HCT116 (cell line): Measurements from ENCODE around the gene CBR4. TPM values are rescaled to one million over a fixed set of nuclear protein-coding genes. Genes with fewer than 3 reads are reported as not detected.

Experiments used
- ATAC-seq: fragments of 200-7000 bp; cut with Tn5 transposase; 2 replicates; pipeline ENCODE4 v1.9.1; 2020; ENCODE audit warnings: mild to moderate bottlenecking, moderate library complexity
- BruUV-seq: library from RNA; stranded (reverse); fragments of 400-500 nt; replicated peaks from 2 replicates; lab custom pipeline; 2021; lab: Mats Ljungman, UMichigan
- CTCF ChIA-PET: fragments of 300-600 bp; sonication (Branson Sonifier 250); formaldehyde crosslinking; loops from one replicate; lab custom pipeline; 2021; ENCODE audit warnings: antibody characterized with exemption; lab: Charles Lee
- POLR2A ChIA-PET: fragments of 300-600, 350-600 bp; sonication (Branson Sonifier 250); formaldehyde crosslinking; loops from one replicate; lab custom pipeline; 2021; ENCODE audit warnings: antibody characterized with exemption; lab: Charles Lee
- RAD21 ChIA-PET, 2 experiments: fragments of 300-600 bp; sonication (Branson Sonifier 250); formaldehyde crosslinking; loops; one replicate each; lab custom pipeline; 2023; ENCODE audit warnings: low total read pairs in 2 of 2; ENCODE audit not compliant: uncharacterized antibody in 2 of 2, unreplicated experiment in 2 of 2, low non-redundant PET in 1 of 2; lab: Charles Lee
- DNase-seq: peaks from one replicate; pipeline ENCODE4 v3.0.0-alpha.2; 2010; ENCODE audit warnings: low read depth, low spot score
- H2AFZ ChIP-seq: fragments of 200-600 bp; shearing (Covaris generic), sonication (generic); 2 replicates; pipeline ENCODE4 v1.6.1; 2017; ENCODE audit warnings: low read depth, mixed run types, mixed read lengths, antibody characterized with exemption, low read length; ENCODE audit not compliant: poor library complexity, severe bottlenecking
- H3K27ac ChIP-seq: 2 replicates; pipeline ENCODE4 v1.5.1; 2012; ENCODE audit warnings: low read depth, low read length
- H3K27me3 ChIP-seq: fragments of 200-600 bp; sonication (generic); 2 replicates; pipeline ENCODE4 v1.6.1; 2016; ENCODE audit warnings: mixed run types, low read length, mixed read lengths; ENCODE audit not compliant: insufficient read depth
- H3K36me3 ChIP-seq, 2 experiments: fragments of 200-500 bp in 1 of 2; fragments of 200-600 bp in 1 of 2; sonication (Bioruptor generic) in 1 of 2; sonication (generic) in 1 of 2; 2 replicates each; pipeline versions ENCODE4 v1.5.1 to v1.6.1; 2014 to 2016; ENCODE audit warnings: low read length in 2 of 2, inconsistent platforms in 1 of 2, mixed read lengths in 1 of 2, mixed run types in 1 of 2; ENCODE audit not compliant: insufficient read depth in 2 of 2, control insufficient read depth in 1 of 2
- H3K4me1 ChIP-seq, 2 experiments: fragments of 200-600 bp in 1 of 2; sonication (generic) in 1 of 2; 2 replicates each; pipeline versions ENCODE4 v1.5.1 to v1.6.1; 2012 to 2017; ENCODE audit warnings: low read length in 2 of 2, inconsistent platforms in 1 of 2, mild to moderate bottlenecking in 1 of 2, mixed read lengths in 1 of 2, mixed run types in 1 of 2, moderate library complexity in 1 of 2; ENCODE audit not compliant: insufficient read depth in 2 of 2, control insufficient read depth in 1 of 2
- H3K4me2 ChIP-seq: fragments of 200-600 bp; sonication (generic); 2 replicates; pipeline ENCODE4 v1.6.1; 2017; ENCODE audit warnings: mixed run types, low read length, mixed read lengths
- H3K4me3 ChIP-seq, 2 experiments: fragments of 200-600 bp in 1 of 2; sonication (generic) in 1 of 2; replicated peaks in 1 of 2; 2 replicates each; pipeline ENCODE4 v1.5.1; 2011 to 2016; ENCODE audit warnings: low read length in 2 of 2, control low read depth in 1 of 2, low read depth in 1 of 2, mild to moderate bottlenecking in 1 of 2, mixed read lengths in 1 of 2, mixed run types in 1 of 2
- H3K79me2 ChIP-seq: fragments of 200-600 bp; sonication (generic); 2 replicates; pipeline ENCODE4 v1.6.1; 2017; ENCODE audit warnings: mild to moderate bottlenecking, mixed run types, low read length, moderate library complexity, mixed read lengths; ENCODE audit not compliant: insufficient read depth
- H3K9ac ChIP-seq: fragments of 200-600 bp; sonication (generic); 2 replicates; pipeline ENCODE4 v1.6.1; 2016; ENCODE audit warnings: low read length, mixed read lengths
- H3K9me2 ChIP-seq: fragments of 200-600 bp; sonication (generic), shearing (Covaris generic); 2 replicates; pipeline ENCODE4 v1.6.1; 2017; ENCODE audit warnings: mixed run types, mild to moderate bottlenecking, moderate library complexity; ENCODE audit not compliant: insufficient read depth
- H3K9me3 ChIP-seq, 2 experiments: fragments of 200-500 bp in 1 of 2; fragments of 200-600 bp in 1 of 2; sonication (Bioruptor generic) in 1 of 2; sonication (generic) in 1 of 2; 2 replicates each; pipeline ENCODE4 v1.6.1; 2014 to 2017; ENCODE audit warnings: low read length in 2 of 2, mixed read lengths in 2 of 2, inconsistent platforms in 1 of 2, low read depth in 1 of 2, mild to moderate bottlenecking in 1 of 2, mixed run types in 1 of 2, moderate library complexity in 1 of 2; ENCODE audit not compliant: control insufficient read depth in 1 of 2, insufficient read depth in 1 of 2
- H4K20me1 ChIP-seq: fragments of 200-600 bp; sonication (generic), shearing (Covaris generic); 2 replicates; pipeline ENCODE4 v1.6.1; 2017; ENCODE audit warnings: mixed run types, mild to moderate bottlenecking, moderate library complexity; ENCODE audit not compliant: insufficient read depth
- CBX3 ChIP-seq: IDR thresholded peaks from 2 replicates; pipeline ENCODE4 v1.6.1; 2012; ENCODE audit warnings: low read depth
- CEBPB ChIP-seq: IDR thresholded peaks from 2 replicates; pipeline ENCODE4 v1.6.1; 2012; ENCODE audit warnings: low read depth
- ELF1 ChIP-seq: IDR thresholded peaks from 2 replicates; pipeline ENCODE4 v1.6.1; 2012; ENCODE audit warnings: low read depth, borderline replicate concordance
- EZH2phosphoT487 ChIP-seq: fragments of 200-600 bp; IDR thresholded peaks from 2 replicates; pipeline ENCODE4 v1.6.1; 2018; ENCODE audit warnings: antibody characterized with exemption, borderline replicate concordance
- FOSL1 ChIP-seq: IDR thresholded peaks from 2 replicates; pipeline ENCODE4 v1.6.1; 2012; ENCODE audit warnings: low read depth
- JUND ChIP-seq: IDR thresholded peaks from 2 replicates; pipeline ENCODE4 v1.6.1; 2012
- MAX ChIP-seq: IDR thresholded peaks from 2 replicates; pipeline ENCODE4 v1.6.1; 2012
- POLR2A ChIP-seq: IDR thresholded peaks from 2 replicates; pipeline ENCODE4 v1.7.0; 2011; ENCODE audit warnings: borderline replicate concordance; ENCODE audit not compliant: insufficient read depth, insufficient read length; ENCODE audit errors: extremely low read depth
- POLR2AphosphoS5 ChIP-seq: IDR thresholded peaks from 2 replicates; pipeline ENCODE4 v1.6.1; 2011; ENCODE audit warnings: mild to moderate bottlenecking, low read depth, low read length, moderate library complexity
- SRF ChIP-seq: IDR thresholded peaks from 2 replicates; pipeline ENCODE4 v1.6.1; 2012; ENCODE audit warnings: low read depth
- TCF7L2 ChIP-seq: IDR thresholded peaks from 2 replicates; pipeline ENCODE4 v1.7.0; 2011; ENCODE audit warnings: borderline replicate concordance, inconsistent platforms; ENCODE audit not compliant: insufficient read depth, insufficient read length; ENCODE audit errors: extremely low read depth
- YY1 ChIP-seq: IDR thresholded peaks from 2 replicates; pipeline ENCODE4 v1.6.1; 2011; ENCODE audit warnings: low read length, low read depth, moderate library complexity, mild to moderate bottlenecking; ENCODE audit not compliant: insufficient replicate concordance; ENCODE audit errors: extremely low read depth
- ZFX ChIP-seq: fragments of 450-650 bp; IDR thresholded peaks from 2 replicates; pipeline ENCODE4 v1.6.1; 2017
- intact Hi-C: fragments of 100-400 bp; cut with micrococcal nuclease; formaldehyde crosslinking; loops from 2 replicates; pipeline ENCODE4 v1.10.0; 2022
- total RNA-seq: library from RNA; stranded (reverse); gene quantifications from one replicate; pipeline ENCODE4 v1.2.1, GENCODE V29; 2021; ENCODE audit not compliant: unreplicated experiment
- TF ChIP-seq, protein P1 (sequence below): IDR thresholded peaks from 2 replicates; pipeline ENCODE4 v1.6.1; 2011; ENCODE audit warnings: mild to moderate bottlenecking, low read length, moderate library complexity; ENCODE audit not compliant: insufficient replicate concordance; ENCODE audit errors: extremely low read depth
- TF ChIP-seq, protein P2 (sequence below): IDR thresholded peaks from 2 replicates; pipeline ENCODE4 v1.6.1; 2012; ENCODE audit warnings: low read depth
- TF ChIP-seq, protein P3 (sequence below), 3 experiments: fragments of 200-600 bp in 1 of 3; sonication (generic) in 1 of 3; IDR thresholded peaks in 2 of 3; conservative IDR thresholded peaks in 1 of 3; 2 replicates each; pipeline ENCODE4 v1.5.1; 2012 to 2017; ENCODE audit warnings: low read depth in 2 of 3, low read length in 2 of 3, antibody characterized with exemption in 1 of 3, borderline replicate concordance in 1 of 3, control low read depth in 1 of 3, mild to moderate bottlenecking in 1 of 3, mixed read lengths in 1 of 3, mixed run types in 1 of 3, moderate library complexity in 1 of 3; ENCODE audit not compliant: insufficient read depth in 1 of 3

CBR4 gene
- total RNA-seq, 1 experiment from 2014 or later, result 32.3 TPM

- DNase-seq, result no peak
- no peak overlapping the region for H3K27ac ChIP-seq
- H3K36me3 ChIP-seq, result no peaks in the 10 kb centered on the region
- no peak for ATAC-seq
- no TSS peak for BruUV-seq
- ChIA-PET CTCF (no interaction called here), POLR2A (interaction anchor here (1.0 kb wide), 1 partner anchor 48 kb away, joined by 4 read pairs; the partner anchor contains the start of gene CBR4), RAD21 (no interaction called here)
- H3K4me2 ChIP-seq, result no peak overlapping the region
- no peak overlapping the region for H3K9ac ChIP-seq
- no peaks in the 10 kb centered on the region for H3K9me2 ChIP-seq
- intact Hi-C loops, result no loop called here
- no peak overlapping the region for H2AFZ ChIP-seq
- H3K9me3 ChIP-seq, result no peaks in the 10 kb centered on the region
- TF ChIP-seq ELF1 (no peak), FOSL1 (no peak), SRF (no peak), CEBPB (no peak), YY1 (no peak), POLR2AphosphoS5 (no peak), ZFX (no peak), POLR2A (no peak), CBX3 (no peak), EZH2phosphoT487 (no peak), TCF7L2 (no peak), JUND (no peak), MAX (no peak)
- TF ChIP-seq, protein P1, sequence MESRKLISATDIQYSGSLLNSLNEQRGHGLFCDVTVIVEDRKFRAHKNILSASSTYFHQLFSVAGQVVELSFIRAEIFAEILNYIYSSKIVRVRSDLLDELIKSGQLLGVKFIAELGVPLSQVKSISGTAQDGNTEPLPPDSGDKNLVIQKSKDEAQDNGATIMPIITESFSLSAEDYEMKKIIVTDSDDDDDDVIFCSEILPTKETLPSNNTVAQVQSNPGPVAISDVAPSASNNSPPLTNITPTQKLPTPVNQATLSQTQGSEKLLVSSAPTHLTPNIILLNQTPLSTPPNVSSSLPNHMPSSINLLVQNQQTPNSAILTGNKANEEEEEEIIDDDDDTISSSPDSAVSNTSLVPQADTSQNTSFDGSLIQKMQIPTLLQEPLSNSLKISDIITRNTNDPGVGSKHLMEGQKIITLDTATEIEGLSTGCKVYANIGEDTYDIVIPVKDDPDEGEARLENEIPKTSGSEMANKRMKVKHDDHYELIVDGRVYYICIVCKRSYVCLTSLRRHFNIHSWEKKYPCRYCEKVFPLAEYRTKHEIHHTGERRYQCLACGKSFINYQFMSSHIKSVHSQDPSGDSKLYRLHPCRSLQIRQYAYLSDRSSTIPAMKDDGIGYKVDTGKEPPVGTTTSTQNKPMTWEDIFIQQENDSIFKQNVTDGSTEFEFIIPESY, result no peak
- TF ChIP-seq, protein P2, sequence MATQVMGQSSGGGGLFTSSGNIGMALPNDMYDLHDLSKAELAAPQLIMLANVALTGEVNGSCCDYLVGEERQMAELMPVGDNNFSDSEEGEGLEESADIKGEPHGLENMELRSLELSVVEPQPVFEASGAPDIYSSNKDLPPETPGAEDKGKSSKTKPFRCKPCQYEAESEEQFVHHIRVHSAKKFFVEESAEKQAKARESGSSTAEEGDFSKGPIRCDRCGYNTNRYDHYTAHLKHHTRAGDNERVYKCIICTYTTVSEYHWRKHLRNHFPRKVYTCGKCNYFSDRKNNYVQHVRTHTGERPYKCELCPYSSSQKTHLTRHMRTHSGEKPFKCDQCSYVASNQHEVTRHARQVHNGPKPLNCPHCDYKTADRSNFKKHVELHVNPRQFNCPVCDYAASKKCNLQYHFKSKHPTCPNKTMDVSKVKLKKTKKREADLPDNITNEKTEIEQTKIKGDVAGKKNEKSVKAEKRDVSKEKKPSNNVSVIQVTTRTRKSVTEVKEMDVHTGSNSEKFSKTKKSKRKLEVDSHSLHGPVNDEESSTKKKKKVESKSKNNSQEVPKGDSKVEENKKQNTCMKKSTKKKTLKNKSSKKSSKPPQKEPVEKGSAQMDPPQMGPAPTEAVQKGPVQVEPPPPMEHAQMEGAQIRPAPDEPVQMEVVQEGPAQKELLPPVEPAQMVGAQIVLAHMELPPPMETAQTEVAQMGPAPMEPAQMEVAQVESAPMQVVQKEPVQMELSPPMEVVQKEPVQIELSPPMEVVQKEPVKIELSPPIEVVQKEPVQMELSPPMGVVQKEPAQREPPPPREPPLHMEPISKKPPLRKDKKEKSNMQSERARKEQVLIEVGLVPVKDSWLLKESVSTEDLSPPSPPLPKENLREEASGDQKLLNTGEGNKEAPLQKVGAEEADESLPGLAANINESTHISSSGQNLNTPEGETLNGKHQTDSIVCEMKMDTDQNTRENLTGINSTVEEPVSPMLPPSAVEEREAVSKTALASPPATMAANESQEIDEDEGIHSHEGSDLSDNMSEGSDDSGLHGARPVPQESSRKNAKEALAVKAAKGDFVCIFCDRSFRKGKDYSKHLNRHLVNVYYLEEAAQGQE, result no peak
- TF ChIP-seq, protein P3, sequence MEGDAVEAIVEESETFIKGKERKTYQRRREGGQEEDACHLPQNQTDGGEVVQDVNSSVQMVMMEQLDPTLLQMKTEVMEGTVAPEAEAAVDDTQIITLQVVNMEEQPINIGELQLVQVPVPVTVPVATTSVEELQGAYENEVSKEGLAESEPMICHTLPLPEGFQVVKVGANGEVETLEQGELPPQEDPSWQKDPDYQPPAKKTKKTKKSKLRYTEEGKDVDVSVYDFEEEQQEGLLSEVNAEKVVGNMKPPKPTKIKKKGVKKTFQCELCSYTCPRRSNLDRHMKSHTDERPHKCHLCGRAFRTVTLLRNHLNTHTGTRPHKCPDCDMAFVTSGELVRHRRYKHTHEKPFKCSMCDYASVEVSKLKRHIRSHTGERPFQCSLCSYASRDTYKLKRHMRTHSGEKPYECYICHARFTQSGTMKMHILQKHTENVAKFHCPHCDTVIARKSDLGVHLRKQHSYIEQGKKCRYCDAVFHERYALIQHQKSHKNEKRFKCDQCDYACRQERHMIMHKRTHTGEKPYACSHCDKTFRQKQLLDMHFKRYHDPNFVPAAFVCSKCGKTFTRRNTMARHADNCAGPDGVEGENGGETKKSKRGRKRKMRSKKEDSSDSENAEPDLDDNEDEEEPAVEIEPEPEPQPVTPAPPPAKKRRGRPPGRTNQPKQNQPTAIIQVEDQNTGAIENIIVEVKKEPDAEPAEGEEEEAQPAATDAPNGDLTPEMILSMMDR (IDR thresholded peaks at IDR 0.05 in 2 of 3, conservative IDR thresholded peaks at IDR 0.05 in 1 of 3; ENCODE audit: borderline replicate concordance in 1 of 3, insufficient read depth in 1 of 3, low read depth in 2 of 3, low read length in 2 of 3), result no peak
- H4K20me1 ChIP-seq, result no peaks in the 10 kb centered on the region
- H3K4me1 ChIP-seq, result peaks cover 0 to 4% of the 10 kb centered on the region in 2 experiments; a peak in 1 of 4 replicates
- H3K27me3 ChIP-seq, result no peaks in the 10 kb centered on the region
- no peak overlapping the region for H3K4me3 ChIP-seq
- H3K79me2 ChIP-seq, result no peaks in the 10 kb centered on the region
Observed at GRCh38 chr4:169058312-169058711, 48.3 kb upstream of the CBR4 start.
